GM18909 (cell line): ENCODE results near the gene EDN1.

ENCODE experiments used
- ATAC-seq: cut with Tn5 transposase; IDR thresholded peaks from one replicate; pipeline ENCODE4 v1.9.1; 2021; ENCODE audit warnings: mild to moderate bottlenecking; ENCODE audit not compliant: unreplicated experiment, poor library complexity

Gene EDN1

GRCh38 chr6:12293235-12293930 lies 3.2 kb downstream of the EDN1 start:
- no peak for ATAC-seq

- no peak for ATAC-seq
Observed at GRCh38 chr6:12293931-12294807, 4.0 kb downstream of the EDN1 start.

DNA sequence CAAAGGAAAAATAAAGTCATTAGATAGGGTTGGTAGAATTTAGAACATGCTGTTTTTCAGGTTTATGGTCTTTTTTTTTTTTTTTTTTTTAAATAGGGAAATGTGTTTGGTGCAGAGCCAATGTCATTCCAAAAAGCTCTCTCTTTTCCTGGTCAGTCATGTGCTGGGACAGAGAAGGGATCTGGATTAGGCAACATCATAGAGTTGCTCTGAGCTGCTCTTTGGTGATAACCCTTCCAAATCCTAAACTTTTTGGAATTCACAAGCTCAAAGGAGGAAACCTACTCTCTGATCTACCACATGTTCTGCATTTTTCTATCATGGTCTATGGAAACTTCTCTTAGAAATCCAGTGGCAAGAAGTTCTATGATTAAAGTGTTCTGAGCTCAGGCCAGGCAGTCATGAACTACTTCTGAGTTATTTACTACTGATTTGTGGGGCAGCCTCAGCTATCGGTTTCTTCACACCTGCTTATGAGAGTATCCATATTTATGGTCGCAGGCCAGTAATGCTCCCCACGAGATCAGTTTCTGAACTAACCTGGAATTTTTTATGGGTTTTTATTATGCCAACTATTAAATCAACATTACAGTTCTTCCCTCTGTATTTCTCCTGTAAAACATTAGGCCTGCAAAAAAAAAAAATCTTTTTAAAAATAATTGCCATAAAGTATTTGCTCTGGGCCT lies 4.8 kb downstream of the EDN1 start:
- no peak for ATAC-seq

- ATAC-seq: no peak
Observed at GRCh38 chr6:12295558-12296254, 5.5 kb downstream of the EDN1 start.

DNA sequence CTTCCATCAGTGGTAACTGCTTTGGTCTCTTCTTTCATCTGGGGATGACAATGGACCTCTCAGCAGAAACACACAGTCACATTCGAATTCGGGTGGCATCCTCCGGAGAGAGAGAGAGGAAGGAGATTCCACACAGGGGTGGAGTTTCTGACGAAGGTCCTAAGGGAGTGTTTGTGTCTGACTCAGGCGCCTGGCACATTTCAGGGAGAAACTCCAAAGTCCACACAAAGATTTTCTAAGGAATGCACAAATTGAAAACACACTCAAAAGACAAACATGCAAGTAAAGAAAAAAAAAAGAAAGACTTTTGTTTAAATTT lies 6.1 kb downstream of the EDN1 start:
- ATAC-seq: no peak

GRCh38 chr6:12296604-12297003 lies 6.4 kb downstream of the EDN1 start:
- no peak for ATAC-seq

- ATAC-seq: no peak
Observed at GRCh38 chr6:12297363-12298016, 7.3 kb downstream of the EDN1 start.

DNA sequence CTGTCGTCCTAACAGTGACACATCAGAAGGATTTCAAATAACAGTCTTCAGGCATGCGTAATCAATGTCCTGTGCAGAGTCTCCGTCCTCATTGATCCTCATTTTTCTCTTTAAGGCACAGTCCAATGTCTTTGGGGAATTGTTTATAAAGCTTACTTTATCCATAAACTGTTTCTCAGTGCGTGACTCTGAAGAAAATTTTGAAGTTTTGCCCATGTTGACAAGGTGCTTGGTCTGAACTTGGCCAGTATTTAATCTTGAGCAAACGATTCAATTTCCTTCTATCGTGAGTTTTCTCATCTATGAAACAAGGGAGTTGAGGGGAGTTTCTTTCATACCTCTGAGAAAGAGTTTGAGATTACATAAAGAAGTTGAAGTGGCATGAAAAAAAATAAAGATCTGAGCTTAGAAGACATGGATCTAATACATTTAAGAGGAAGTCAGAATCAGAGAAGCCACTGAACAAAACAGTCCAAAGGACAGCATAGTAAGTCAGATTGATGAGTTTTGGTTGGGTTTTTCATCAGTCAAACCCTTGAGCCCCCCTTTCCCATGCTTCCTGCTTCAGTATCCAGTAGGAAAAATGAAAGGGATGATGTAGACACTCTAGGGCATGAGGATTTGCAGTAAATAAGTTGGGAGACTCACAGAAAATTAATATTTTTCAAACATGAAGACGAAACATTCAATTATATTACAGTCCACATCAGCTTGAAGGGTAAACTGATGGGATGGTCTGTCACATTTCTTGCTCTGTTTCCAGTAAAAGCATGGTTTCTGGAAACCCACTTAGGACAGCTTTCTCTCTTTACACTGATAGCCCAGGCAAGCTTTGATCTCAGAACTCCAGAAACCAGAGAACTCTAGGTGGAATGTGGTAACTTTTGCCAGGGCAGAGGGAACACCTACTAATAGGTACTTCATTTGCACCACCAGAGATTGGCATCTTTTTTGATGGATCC lies 8.1 kb downstream of the EDN1 start:
- ATAC-seq: no peak

DNA sequence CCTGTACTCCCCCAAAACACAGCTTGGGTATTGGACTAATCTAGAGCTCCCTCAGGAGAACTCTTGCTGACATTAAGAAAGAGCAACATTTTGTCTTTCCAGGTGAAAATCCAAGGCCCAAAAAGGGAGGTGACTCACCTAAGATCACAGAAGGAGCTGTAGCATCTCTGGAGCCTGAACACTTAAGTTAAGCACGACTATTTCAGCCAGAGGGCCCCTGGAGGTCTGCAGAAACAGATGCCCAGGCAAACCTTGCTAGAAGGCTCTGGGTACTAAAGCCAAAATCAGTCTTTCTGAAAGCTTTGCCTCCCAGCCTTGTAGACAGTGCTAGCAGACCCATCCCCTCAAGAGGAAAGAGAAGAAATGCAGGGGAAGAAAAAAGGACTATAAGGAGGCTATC lies 8.8 kb downstream of the EDN1 start:
- no peak for ATAC-seq

- ATAC-seq: no peak
Observed at GRCh38 chr6:12301018-12301417, 10.9 kb downstream of the EDN1 start.

DNA sequence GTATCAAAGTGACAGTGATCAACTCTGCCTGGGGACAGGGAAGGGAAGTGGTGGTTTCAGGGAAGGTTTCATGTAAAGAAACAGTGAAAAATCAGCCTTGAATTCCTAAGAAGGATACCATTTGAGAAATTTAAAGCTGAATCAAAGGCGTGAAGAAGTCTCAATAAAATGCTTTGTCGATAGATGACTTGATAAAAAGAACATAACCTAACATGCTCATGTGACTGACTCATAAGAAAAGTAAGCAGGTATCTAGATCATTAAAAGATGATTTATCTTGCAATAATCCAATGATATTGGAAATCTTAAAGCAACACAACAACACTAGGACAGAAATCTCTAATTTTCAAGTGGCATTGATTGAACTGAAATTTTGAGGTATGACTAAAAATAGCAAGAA lies 14.3 kb downstream of the EDN1 start:
- no peak for ATAC-seq

GRCh38 chr6:12309070-12309469 lies 18.9 kb downstream of the EDN1 start:
- ATAC-seq: no peak

DNA sequence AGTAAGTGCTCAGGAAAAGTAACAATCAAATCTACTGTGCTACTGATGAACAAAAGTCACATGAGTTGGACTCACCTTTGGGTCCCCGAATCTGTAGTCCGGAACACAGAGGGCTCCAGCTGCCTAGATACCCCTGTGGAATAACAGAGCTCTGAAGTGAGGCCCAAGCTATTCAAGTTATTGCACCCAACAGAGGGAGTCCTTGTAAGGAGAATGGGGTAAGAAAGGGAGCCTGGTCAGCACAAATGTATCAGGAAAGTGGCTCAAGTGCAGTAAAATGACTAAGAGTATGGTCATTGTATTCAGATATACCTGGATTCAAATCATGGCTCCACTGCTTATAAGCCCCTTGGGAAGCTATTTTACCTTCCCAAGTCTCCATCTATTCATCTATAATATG lies 20.9 kb downstream of the EDN1 start:
- no peak for ATAC-seq

DNA sequence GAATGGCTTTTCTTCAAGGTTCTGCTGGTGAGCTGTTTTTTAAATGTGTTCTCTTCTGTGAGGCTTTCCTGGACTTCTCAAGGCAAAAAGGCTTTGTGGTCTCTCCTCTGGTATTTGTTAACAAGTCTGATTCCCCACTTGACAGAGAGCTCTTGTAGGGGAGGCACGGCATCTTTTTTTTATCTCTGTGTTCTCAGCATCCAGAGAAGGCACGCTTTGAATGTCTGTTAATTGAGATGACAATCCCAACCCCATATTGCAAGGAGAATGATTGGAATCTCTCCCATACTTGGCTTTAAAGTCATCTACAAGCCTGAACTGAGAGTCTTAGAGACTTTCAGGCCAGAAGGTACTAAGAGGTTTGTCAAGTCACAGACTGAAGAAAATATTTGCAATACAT lies 22.6 kb downstream of the EDN1 start:
- ATAC-seq: no peak

GRCh38 chr6:12313306-12313991 lies 23.3 kb downstream of the EDN1 start:
- ATAC-seq: no peak

DNA sequence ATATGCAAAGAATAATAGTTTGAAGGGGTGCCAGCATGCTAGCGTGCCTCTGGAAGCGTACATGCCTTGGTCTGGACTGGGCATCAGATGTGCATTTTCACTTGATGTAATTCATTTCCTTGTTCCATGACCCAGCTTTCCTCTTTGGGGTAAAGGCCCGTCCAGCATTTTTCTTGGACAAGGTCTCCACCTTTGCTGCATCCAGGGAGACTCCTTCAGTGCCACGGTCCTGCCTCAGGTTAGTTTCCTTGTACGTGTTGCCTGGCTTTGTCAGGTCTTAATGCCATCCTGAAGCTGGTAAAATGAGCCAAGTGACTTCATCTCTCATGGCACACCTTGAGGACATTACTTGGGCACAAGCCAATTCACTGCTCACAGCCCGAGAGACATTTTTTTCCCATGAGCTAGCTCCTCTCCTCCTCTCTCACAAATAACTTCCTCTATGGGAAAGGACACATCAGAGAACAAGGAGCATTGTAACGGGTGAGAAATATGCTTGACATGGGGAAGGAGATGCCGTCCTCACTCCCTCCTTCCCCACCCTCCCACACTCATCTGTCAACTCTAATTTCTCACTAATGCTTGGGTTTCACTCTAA lies 23.9 kb downstream of the EDN1 start:
- no peak for ATAC-seq

GRCh38 chr6:12314751-12315150 lies 24.6 kb downstream of the EDN1 start:
- ATAC-seq: no peak
